ENCODE results near the gene NHLH2.

The NHLH2 gene

DNA sequence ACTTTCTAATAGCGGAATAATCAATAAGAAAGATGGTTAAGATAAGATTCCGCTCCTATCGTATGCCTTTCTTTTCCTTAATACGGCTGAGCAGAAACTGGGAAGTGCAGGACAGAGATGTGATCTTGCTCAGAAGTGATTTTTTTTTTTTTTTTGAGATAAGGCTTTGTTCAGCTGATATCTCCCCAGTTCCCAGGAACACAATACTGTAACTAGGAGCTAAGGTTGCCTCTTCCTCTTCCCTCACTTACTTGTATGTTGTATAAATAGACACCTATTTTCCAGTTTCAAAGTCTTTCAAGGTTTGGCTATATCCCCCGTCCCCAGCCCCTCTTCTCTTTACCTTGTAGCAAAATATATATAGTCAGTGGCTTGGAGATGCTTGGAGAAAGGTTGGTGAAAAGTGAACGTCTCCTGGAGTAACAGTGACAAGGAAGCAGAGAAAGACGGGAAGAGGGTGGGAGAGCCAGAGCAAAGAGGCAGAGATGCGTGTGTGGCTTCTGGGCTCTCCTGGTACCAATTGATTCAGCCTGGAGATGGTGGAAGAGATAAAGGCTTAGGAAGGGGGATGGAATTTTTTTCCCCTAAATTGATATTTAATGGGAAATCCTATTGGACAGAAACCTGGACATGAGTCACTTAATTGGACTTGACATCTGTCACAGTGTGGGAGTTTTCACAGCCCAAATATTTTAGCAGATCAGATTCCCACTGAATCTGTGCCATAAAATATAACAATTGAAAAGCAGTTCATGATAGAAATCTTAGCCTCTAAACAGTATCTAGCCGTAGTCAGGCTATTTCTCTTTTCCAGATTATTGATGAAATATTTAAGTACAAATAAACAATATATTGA, at the start of gene NHLH2:
Gene NHLH2, minus strand, starts transcription at position 522 of the 856 bp plus-strand sequence. CDS start 2,754 bp downstream, outside the sequence.
- DNase-seq: no peak

DNA sequence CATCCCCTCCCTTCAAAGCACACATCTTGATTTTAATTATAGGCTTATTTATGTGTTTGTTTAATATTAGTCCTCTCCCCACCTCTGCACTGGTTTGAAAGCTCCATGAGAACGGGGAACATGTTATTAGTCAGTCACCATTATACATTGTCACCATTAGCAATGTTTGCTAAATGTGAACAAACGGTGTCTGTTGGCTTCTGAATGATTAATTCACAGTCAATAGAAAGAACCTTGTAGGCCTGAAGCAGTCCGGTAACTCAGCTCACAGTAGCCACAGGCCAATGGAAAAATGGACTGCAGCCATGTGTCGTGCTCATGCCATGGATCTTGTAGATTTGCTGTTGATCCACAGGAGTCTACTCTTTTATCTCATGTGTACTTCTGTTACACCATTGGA, 49.7 kb upstream of the NHLH2 start:
- no peak for DNase-seq

GRCh38 chr1:115888976-115889375, 48.0 kb upstream of the NHLH2 start:
- no peak for DNase-seq

DNA sequence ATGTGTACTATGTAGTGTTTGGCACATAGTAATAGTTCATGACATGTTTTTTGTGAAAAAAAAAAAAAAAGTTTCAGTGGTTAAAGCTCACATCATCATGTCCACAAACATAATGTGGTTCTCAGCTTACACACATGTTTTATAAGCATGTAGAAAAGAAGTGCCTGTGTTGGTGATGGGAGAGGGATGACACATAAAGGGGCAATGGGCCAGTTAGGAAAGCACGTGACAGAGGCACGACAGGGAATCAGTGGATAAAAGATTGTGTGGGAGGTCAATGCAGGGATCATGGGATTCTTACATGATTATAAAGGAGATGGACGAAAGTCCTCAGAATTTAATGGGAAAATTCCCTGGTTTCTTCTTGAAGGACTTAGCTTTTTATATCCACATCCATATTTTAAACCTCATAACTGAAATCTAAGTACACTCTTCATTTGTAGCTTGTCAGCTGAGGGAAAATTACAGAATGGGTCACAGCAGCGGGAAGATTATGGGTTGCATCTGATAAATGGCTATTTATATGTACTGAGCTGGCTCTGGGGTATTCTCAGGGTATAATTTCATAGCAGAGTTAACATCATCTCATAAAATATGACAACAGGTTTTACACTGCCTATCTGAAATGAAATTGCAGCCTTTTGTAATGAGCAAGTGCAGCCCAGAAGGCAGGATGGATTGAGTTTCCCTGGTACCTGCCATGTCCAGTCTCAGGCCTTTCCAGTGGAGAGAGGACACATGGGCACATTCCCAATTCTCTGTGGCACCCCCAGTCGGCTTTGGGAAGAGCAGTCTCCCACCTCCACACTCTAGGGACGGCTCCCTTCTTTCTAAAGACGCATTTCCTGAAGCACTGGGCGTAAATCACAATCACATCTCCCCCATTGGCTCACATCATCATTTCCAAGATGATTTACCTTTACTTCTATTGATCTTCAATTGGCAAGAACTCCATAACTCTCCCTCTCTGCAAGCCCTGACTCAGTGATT, 42.3 kb upstream of the NHLH2 start:
- no peak for DNase-seq

GRCh38 chr1:115880981-115881672, 40.2 kb upstream of the NHLH2 start:
- DNase-seq: no peak

- no peak for DNase-seq
Measured at GRCh38 chr1:115879977-115880376, 39.1 kb upstream of the NHLH2 start.

DNA sequence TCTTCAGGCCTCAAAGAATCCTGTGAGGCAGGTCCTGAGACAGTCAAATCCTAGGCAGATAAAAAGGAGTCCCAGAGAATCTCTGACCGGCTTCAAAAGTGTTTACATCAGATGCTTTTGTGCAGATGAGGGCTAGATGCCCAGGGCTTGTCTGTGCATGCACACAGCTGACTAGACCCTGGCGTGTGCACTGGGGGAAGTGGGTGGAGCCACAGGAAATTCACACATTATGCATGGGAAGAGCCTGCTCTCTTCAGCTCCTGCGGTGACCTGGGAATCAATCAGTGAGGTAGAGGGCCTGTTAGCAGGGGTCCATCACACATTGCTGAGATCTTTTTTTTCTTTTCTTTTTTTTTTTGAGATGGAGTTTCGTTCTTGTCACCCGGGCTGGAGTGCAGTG, 36.6 kb upstream of the NHLH2 start:
- DNase-seq: no peak

- no peak for DNase-seq
Measured at GRCh38 chr1:115874904-115875303, 34.0 kb upstream of the NHLH2 start.

- no peak for DNase-seq
Measured at GRCh38 chr1:115874497-115874896, 33.6 kb upstream of the NHLH2 start.

DNA sequence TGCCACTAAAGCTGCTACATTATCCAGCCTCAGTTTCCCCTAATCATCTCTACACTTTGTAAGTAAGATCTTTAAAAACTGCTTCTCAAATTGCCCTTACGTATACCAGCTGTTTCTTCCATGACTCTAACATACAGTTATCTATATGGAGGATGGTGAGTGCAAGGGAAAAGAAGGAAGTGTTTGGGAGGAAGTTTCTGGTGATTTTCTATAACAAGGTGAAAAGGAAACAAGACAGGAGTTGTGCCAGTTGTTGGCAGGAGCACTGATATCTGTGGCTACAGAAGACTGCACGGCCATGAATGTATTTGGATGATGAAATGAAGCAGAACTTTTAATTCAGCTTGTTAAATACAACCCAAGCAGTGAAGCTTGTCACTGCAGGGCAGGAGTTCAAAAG, 32.3 kb upstream of the NHLH2 start:
- no peak for DNase-seq

- DNase-seq: no peak
Measured at GRCh38 chr1:115869064-115869463, 28.1 kb upstream of the NHLH2 start.

DNA sequence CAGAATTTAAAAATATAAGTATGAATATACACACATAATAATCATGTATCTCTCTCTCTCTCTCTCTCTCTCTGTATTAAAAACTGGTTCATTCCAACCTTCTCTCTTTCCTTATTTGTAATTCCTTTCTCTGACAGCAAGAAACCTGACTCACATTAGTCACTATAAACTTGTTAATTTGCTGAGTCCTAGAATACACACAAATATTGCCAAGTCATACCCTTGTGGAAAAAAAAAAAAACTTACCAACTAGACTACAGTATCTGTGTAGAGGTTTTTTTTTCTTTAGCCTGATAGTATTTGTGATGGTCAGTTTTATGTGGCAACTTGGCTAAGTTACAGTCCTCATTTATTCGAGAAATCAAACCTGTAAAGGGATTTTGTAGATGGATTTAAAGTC, 26.3 kb upstream of the NHLH2 start:
- DNase-seq: no peak

DNA sequence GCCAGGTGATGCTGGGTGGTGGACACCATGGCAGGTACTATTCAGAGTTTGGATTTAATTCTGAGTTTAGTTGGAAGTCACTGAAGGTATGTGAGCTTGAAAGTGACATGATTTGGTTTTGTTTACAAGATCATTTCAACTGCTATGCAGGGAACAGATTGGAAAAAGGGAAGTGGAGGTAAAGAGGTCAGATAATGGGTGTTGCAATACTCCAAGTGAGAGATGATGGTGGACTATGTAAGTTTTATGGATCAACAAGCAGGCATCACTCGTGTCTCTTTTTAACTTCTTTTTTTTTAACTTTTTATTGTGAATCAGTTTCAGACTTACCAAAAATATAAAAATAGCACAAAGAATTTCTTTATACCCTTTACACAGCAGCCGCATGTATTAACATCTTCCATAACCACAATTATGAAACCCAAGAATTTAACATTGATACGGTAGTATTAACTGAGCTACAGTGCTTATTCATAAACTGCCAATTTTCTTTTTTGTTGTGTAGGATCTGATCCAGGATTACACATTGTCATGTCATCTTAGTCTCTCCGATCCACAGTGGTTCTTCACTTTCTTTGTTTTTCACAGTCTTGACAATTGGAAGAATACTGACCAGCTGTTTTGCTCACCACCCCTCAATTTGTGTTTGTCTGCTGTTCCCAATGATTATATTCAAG, 24.9 kb upstream of the NHLH2 start:
- DNase-seq: no peak

GRCh38 chr1:115862403-115862802, 21.5 kb upstream of the NHLH2 start:
- DNase-seq: no peak

DNA sequence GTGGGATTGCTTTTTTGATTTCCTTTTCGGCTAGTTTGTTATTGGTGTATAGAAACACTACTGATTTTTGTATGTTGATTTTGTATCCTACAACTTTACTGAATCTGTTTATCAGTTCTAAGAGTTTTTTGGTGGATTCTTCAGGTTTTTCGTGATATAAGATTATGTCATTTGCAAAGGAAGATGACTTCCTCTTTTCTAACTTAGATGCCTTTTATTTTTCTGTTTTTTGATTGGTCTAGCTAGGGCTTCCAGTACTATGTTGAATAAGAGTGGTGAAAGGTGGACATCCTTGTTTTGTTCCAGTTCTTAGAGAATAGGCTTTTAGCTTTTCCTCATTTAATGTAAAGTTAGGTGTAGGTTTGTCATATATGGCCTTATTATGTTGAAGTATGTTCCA, 13.1 kb upstream of the NHLH2 start:
- DNase-seq: no peak

GRCh38 chr1:115850937-115851336, 10.0 kb upstream of the NHLH2 start:
- DNase-seq: no peak

DNA sequence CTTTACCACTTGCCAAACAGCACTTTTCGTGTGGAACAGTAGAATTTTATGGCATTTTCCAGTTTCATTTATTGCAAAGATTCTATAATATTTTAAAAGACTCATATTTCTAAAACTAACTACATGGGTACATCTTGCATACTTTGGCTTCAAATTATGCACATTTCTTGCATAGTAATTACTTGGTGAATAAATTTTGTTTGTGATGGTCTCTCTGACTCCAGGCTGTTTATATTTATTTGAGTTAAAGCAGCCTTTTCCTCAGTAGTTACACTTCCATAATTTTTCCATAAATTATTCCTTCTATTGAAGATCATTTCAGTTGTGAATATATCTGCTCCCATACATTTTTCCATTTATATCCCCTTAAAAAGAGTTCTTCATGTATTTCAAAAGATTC, 6.9 kb upstream of the NHLH2 start:
- no peak for DNase-seq

- no peak for DNase-seq
Measured at GRCh38 chr1:115842948-115843347, 2.0 kb upstream of the NHLH2 start.

DNA sequence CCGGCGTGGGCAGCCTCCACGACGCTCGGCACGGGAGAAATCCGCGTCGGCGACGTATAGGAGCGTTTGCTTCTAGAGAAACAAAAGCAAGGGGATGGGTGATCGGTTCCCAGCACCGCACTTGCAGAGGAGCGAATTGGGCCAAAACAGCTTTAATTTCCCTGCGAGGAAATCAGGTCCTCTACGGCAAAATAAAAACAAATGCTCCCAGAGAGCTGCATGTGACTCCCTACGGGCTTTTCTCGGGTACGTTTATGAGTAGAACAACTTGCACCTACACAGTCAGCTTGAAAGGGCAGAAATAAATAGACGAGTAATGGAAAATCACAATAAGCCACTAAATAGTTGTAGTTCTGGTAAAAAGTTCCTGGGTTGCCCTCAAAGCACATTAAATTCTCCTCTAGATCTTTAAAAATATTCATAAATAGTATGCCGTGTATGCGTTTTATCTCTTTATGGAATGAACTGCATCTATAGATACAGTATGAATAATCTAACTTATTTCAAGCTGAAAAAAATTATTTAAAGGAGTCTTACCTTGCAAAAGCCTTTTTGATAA, 1.2 kb downstream of the NHLH2 start:
- no peak for DNase-seq

- no peak for DNase-seq
Measured at GRCh38 chr1:115839029-115839678, 1.8 kb downstream of the NHLH2 start.

DNA sequence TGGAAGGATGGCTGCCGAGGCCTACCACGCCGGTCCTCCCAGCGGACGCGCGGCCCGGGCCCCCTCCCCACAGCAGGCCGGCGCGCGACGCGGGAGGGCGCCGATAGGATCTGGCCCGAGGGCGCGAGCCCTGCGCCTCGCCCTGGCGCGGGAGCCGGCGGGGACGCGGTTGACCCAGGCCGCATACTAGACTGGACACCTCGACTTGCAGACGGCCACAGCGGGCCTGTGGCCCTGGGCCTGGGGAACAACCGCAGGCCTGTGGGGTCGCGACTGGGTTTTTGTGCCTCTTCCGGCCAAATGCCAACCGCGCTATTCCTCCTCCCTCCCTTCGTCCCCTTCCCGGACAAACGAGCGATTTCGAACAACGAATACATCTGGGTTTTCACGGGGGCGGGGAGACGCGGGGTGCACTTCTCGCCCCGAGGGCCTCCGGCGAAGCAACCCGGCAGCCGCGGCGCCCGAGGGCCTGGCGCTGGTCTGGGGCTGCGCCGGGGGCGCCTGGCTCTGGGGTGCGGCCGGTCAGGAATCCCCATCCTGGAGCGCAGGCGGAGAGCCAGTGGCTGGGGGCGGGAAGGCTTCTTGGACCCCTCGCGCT, 2.4 kb downstream of the NHLH2 start:
- no peak for DNase-seq
